T-cell (primary cell): Measurements from ENCODE around the gene ZNF827. TPM values are rescaled to one million over a fixed set of nuclear protein-coding genes. Genes with fewer than 3 reads are reported as not detected.

ENCODE experiments used
- ATAC-seq, 4 experiments: fragments of 200-7000 bp in 3 of 4; fragments of 150-1000 bp in 1 of 4; cut with Tn5 transposase; replicated peaks in 1 of 4; 1 replicate in 3 of 4; 2 replicates in 1 of 4; pipeline ENCODE4 v1.10.0; 2021; ENCODE audit warnings: moderate library complexity in 3 of 4, mild to moderate bottlenecking in 2 of 4, moderate number of reproducible peaks in 1 of 4
- CTCF ChIA-PET, 2 donors: fragments of 300-600 bp; sonication (Branson Sonifier 250); formaldehyde crosslinking; loops; one replicate each; lab custom pipeline; 2022; ENCODE audit warnings: antibody characterized with exemption in 2 of 2; lab: Charles Lee
- POLR2A ChIA-PET, 2 donors: fragments of 300-600 bp; sonication (Branson Sonifier 250); formaldehyde crosslinking; loops; one replicate each; lab custom pipeline; 2022; ENCODE audit warnings: antibody characterized with exemption in 2 of 2; lab: Charles Lee
- DNase-seq, 35 experiments: peaks; one replicate each; pipeline versions ENCODE4 v3.0.0 to v3.0.0-alpha.2; 2013 to 2023
- H3K27ac ChIP-seq: one replicate; pipeline ENCODE4 v1.5.1; 2013; ENCODE audit warnings: low read length
- H3K27me3 ChIP-seq, 2 experiments: replicated peaks in 1 of 2; 1 replicate in 1 of 2; 2 replicates in 1 of 2; pipeline versions ENCODE4 v1.6.1 to v1.7.0; 2013; ENCODE audit warnings: low read length in 1 of 2, mixed read lengths in 1 of 2; ENCODE audit not compliant: control insufficient read depth in 2 of 2, insufficient read depth in 2 of 2; ENCODE audit errors: extremely low read depth in 1 of 2
- H3K36me3 ChIP-seq, 2 donors: 1 replicate in 1 of 2; 2 replicates in 1 of 2; pipeline versions ENCODE4 v1.6.1 to v1.7.0; 2013; ENCODE audit warnings: low read length in 1 of 2; ENCODE audit not compliant: control insufficient read depth in 2 of 2, insufficient read depth in 1 of 2; ENCODE audit errors: extremely low read depth in 1 of 2
- H3K4me1 ChIP-seq, 2 experiments: 1 replicate in 1 of 2; 2 replicates in 1 of 2; pipeline versions ENCODE4 v1.6.1 to v1.7.0; 2013; ENCODE audit warnings: low read length in 2 of 2, mixed read lengths in 1 of 2; ENCODE audit not compliant: insufficient read depth in 2 of 2, control insufficient read depth in 1 of 2; ENCODE audit errors: extremely low read depth in 1 of 2
- H3K4me3 ChIP-seq, 2 donors: 1 replicate in 1 of 2; 2 replicates in 1 of 2; pipeline versions ENCODE4 v1.5.1 to v1.7.0; 2013; ENCODE audit warnings: mild to moderate bottlenecking in 2 of 2, low read length in 1 of 2, moderate library complexity in 1 of 2; ENCODE audit not compliant: control insufficient read depth in 1 of 2; ENCODE audit errors: extremely low read depth in 1 of 2
- H3K9me3 ChIP-seq: 2 replicates; pipeline ENCODE4 v1.7.0; 2013
- H3K27ac Mint-ChIP-seq, 2 donors: one replicate each; pipeline ENCODE4 v1.8.0; 2020 to 2021; ENCODE audit warnings: mild to moderate bottlenecking in 2 of 2, mixed read lengths in 2 of 2
- H3K27me3 Mint-ChIP-seq, 2 donors: one replicate each; pipeline ENCODE4 v1.8.0; 2021 to 2022; ENCODE audit warnings: mixed read lengths in 2 of 2
- H3K36me3 Mint-ChIP-seq: one replicate; pipeline ENCODE4 v1.8.0; 2021; ENCODE audit warnings: mixed read lengths
- H3K4me1 Mint-ChIP-seq, 3 donors: one replicate each; pipeline ENCODE4 v1.8.0; 2020 to 2022; ENCODE audit warnings: mixed read lengths in 3 of 3, mild to moderate bottlenecking in 1 of 3
- H3K4me3 Mint-ChIP-seq, 3 donors: one replicate each; pipeline ENCODE4 v1.8.0; 2020 to 2022; ENCODE audit warnings: mild to moderate bottlenecking in 3 of 3, mixed read lengths in 3 of 3, moderate library complexity in 3 of 3
- H3K9me3 Mint-ChIP-seq, 3 donors: one replicate each; pipeline ENCODE4 v1.8.0; 2020 to 2022; ENCODE audit warnings: mixed read lengths in 3 of 3
- WGBS: methylation state at CpG from one replicate; pipeline ENCODE4 v1.1.5; 2013; ENCODE audit warnings: missing lambda C conversion rate; ENCODE audit not compliant: insufficient coverage; 5-methylcytosine and 5-hydroxymethylcytosine counted together
- total RNA-seq, 35 experiments: library from RNA in 6 of 35; stranded (reverse) in 6 of 35; fragments of 120-200 nt in 1 of 35; gene quantifications; one replicate each; pipeline versions ENCODE4 v1.2.1 to v1.2.4 and lab custom pipeline; 2013 to 2026

The ZNF827 gene
- total RNA-seq, 5 donors from 2014 or later (not counting 1 experiment from before 2014, with no cell fraction given): 17.3 to 24.8 (median 18.5) TPM

DNA sequence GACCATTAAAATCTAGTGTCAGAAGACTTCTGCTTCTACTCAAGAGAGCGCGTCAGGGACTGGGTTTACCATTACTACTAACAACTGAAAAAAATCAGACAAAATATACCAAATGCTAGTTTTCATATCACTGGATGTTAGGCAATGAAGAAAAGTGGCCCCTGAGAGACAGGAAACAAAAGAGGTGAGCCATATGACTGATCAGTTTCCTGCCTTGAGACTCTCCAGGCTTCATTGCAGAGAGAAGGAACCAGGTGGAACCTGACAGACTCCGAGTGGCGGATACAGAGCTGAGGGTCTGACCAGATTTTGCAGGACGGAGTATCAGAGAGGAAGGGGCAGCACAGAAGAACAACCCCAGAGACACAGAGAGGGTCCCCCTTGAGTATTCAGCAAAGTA is 172.3 kb downstream of the ZNF827 start:
- Histone ChIP-seq H3K4me1 (no peaks in the 10 kb centered on the region), H3K27me3 (no peaks in the 10 kb centered on the region), H3K27ac (no peak overlapping the region), H3K4me3 (no peak overlapping the region), H3K9me3 (no peaks in the 10 kb centered on the region), H3K36me3 (peaks cover 9 to 49% of the 10 kb centered on the region in 2 donors)
- Mint-ChIP-seq H3K27ac (no peak overlapping the region), H3K9me3 (peaks cover 0 to 9% (median 5%) of the 10 kb centered on the region in 3 donors), H3K36me3 (peaks cover 76% of the 10 kb centered on the region), H3K4me1 (no peaks in the 10 kb centered on the region), H3K4me3 (no peak overlapping the region), H3K27me3 (no peaks in the 10 kb centered on the region)
- ChIA-PET CTCF (no interaction called here), POLR2A (no interaction called here)
- WGBS: 95% methylated on average over 3 of the region's 5 CpGs
- no peak for DNase-seq
- ATAC-seq: no peak

GRCh38 chr4:145763399-145763798 is 175.2 kb downstream of the ZNF827 start:
- peaks cover 85% of the 10 kb centered on the region for H3K36me3 Mint-ChIP-seq
- DNase-seq (no peak), ATAC-seq (no peak)
- ChIA-PET POLR2A (interaction anchor here in 1 of 2 donors (0.6 kb wide), 1 partner anchor 1319 kb away, joined by 3 read pairs; no protein-coding TSS in a partner anchor), CTCF (no interaction called here)
- no peaks in the 10 kb centered on the region for H3K27me3 ChIP-seq
- no peak overlapping the region for H3K27ac Mint-ChIP-seq
- WGBS: no CpG with 5 or more reads among the region's 4 CpGs
- H3K4me1 ChIP-seq: no peaks in the 10 kb centered on the region
- no peak overlapping the region for H3K4me3 ChIP-seq
- H3K27me3 Mint-ChIP-seq: no peaks in the 10 kb centered on the region
- no peaks in the 10 kb centered on the region for H3K4me1 Mint-ChIP-seq
- H3K36me3 ChIP-seq: peaks cover 11 to 61% of the 10 kb centered on the region in 2 donors
- H3K4me3 Mint-ChIP-seq: no peak overlapping the region
- peaks cover 0 to 9% (median 5%) of the 10 kb centered on the region in 3 donors for H3K9me3 Mint-ChIP-seq
- no peak overlapping the region for H3K27ac ChIP-seq
- no peaks in the 10 kb centered on the region for H3K9me3 ChIP-seq

- H3K4me1 Mint-ChIP-seq: no peaks in the 10 kb centered on the region
- ChIA-PET CTCF (interaction anchor here in 1 of 2 donors (0.5 kb wide), 1 partner anchor 378 kb away, joined by 3 read pairs; no protein-coding TSS in a partner anchor), POLR2A (interaction anchor here in 1 of 2 donors (0.6 kb wide), 1 partner anchor 1320 kb away, joined by 3 read pairs; no protein-coding TSS in a partner anchor)
- DNase-seq: no peak
- Histone ChIP-seq H3K27me3 (no peaks in the 10 kb centered on the region), H3K36me3 (peaks cover 11 to 61% of the 10 kb centered on the region in 2 donors), H3K9me3 (no peaks in the 10 kb centered on the region), H3K4me1 (no peaks in the 10 kb centered on the region), H3K27ac (no peak overlapping the region), H3K4me3 (no peak overlapping the region)
- H3K27me3 Mint-ChIP-seq: no peaks in the 10 kb centered on the region
- H3K27ac Mint-ChIP-seq: no peak overlapping the region
- H3K4me3 Mint-ChIP-seq: no peak overlapping the region
- peaks cover 0 to 5% (median 2%) of the 10 kb centered on the region in 3 donors for H3K9me3 Mint-ChIP-seq
- H3K36me3 Mint-ChIP-seq: peaks cover 80% of the 10 kb centered on the region
- no peak for ATAC-seq
- WGBS: 93% methylated on average over 5 of the region's 8 CpGs
These were observed 175.9 kb downstream of the ZNF827 start for GRCh38 chr4:145762719-145763118.

- Mint-ChIP-seq H3K27me3 (no peaks in the 10 kb centered on the region), H3K36me3 (peaks cover 65% of the 10 kb centered on the region), H3K4me3 (no peak overlapping the region), H3K9me3 (no peaks in the 10 kb centered on the region), H3K27ac (no peak overlapping the region), H3K4me1 (no peaks in the 10 kb centered on the region)
- Histone ChIP-seq H3K4me1 (no peaks in the 10 kb centered on the region), H3K9me3 (no peaks in the 10 kb centered on the region), H3K4me3 (no peak overlapping the region), H3K27ac (no peak overlapping the region), H3K36me3 (peaks cover 8 to 57% of the 10 kb centered on the region in 2 donors), H3K27me3 (no peaks in the 10 kb centered on the region)
- ATAC-seq (no peak), DNase-seq (no peak)
- CTCF ChIA-PET: no interaction called here
- POLR2A ChIA-PET: no interaction called here
- 98% methylated on average over 39 of the region's 49 CpGs for WGBS
These were observed 177.4 kb downstream of the ZNF827 start for GRCh38 chr4:145760961-145761929.

DNA sequence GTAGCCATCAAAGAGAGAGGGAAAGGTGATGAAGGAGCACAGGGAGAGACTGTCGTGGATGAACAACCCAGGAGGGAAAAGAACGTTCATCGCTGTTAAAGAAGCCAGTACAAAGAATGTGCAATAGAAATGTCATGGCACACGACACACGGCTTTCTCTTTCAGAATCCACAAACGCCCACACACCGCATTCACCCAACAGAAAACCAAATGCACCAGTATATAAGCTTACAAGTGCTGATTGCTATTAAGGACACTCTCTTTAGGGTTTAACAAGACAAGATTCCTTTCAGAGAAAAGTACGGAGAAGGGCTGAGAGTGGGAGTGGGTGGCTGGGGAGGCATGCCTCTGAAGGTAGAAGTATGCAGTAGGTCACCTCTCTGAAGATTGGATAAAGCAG is 178.4 kb downstream of the ZNF827 start:
- WGBS: 57% methylated on average over 3 of the region's 8 CpGs
- Mint-ChIP-seq H3K9me3 (no peaks in the 10 kb centered on the region), H3K4me1 (no peaks in the 10 kb centered on the region), H3K27me3 (no peaks in the 10 kb centered on the region), H3K27ac (no peak overlapping the region), H3K4me3 (no peak overlapping the region), H3K36me3 (peaks cover 55% of the 10 kb centered on the region)
- H3K9me3 ChIP-seq: no peaks in the 10 kb centered on the region
- POLR2A ChIA-PET: no interaction called here
- H3K4me3 ChIP-seq: no peak overlapping the region
- ATAC-seq: no peak
- CTCF ChIA-PET: interaction anchor here in 1 of 2 donors (0.7 kb wide), 1 partner anchor 24 kb away, joined by 3 read pairs; no protein-coding TSS in a partner anchor
- DNase-seq: no peak
- peaks cover 7 to 47% of the 10 kb centered on the region in 2 donors for H3K36me3 ChIP-seq
- H3K27me3 ChIP-seq: no peaks in the 10 kb centered on the region
- no peaks in the 10 kb centered on the region for H3K4me1 ChIP-seq
- H3K27ac ChIP-seq: no peak overlapping the region

- ChIA-PET POLR2A (no interaction called here), CTCF (no interaction called here)
- DNase-seq: no peak
These were observed 181.4 kb downstream of the ZNF827 start for GRCh38 chr4:145757188-145757587.

More at GRCh38 chr4:145757188-145757587, 181.4 kb downstream of the ZNF827 start:
- no peak overlapping the region for H3K4me3 ChIP-seq
- no peak for ATAC-seq
- H3K9me3 ChIP-seq: no peaks in the 10 kb centered on the region
- H3K27me3 ChIP-seq: peaks cover 0 to 6% of the 10 kb centered on the region in 2 experiments
- H3K36me3 ChIP-seq: peaks cover 2 to 18% of the 10 kb centered on the region in 2 donors
- Mint-ChIP-seq H3K27me3 (peaks cover 0 to 3% of the 10 kb centered on the region in 2 donors), H3K4me3 (no peak overlapping the region), H3K27ac (no peak overlapping the region), H3K36me3 (peaks cover 28% of the 10 kb centered on the region), H3K4me1 (no peaks in the 10 kb centered on the region), H3K9me3 (no peaks in the 10 kb centered on the region)
- H3K4me1 ChIP-seq: no peaks in the 10 kb centered on the region
- no CpG with 5 or more reads among the region's 1 CpG for WGBS
- no peak overlapping the region for H3K27ac ChIP-seq
